H1 (cell line): ENCODE results near the gene GALNT17. TPM values are rescaled to one million over a fixed set of nuclear protein-coding genes. Genes with fewer than 3 reads are reported as not detected.

ENCODE experiments used
- CTCF ChIA-PET: fragments of 300-600 bp; sonication (Branson Sonifier 250); formaldehyde crosslinking; loops from one replicate; lab custom pipeline; 2021; ENCODE audit not compliant: partially characterized antibody; lab: Charles Lee
- POLR2A ChIA-PET: fragments of 300-600 bp; sonication (Branson Sonifier 250); formaldehyde crosslinking; loops from one replicate; lab custom pipeline; 2021; ENCODE audit warnings: inconsistent platforms; ENCODE audit not compliant: partially characterized antibody; lab: Charles Lee
- DNase-seq, 2 experiments: peaks; one replicate each; pipeline versions ENCODE4 v3.0.0 to v3.0.0-alpha.2; 2010 to 2022; ENCODE audit warnings: low spot score in 2 of 2, low read depth in 1 of 2, mixed read lengths in 1 of 2
- FAIRE-seq: peaks from 2 replicates; lab custom pipeline; 2011; peaks lifted over from hg19 to GRCh38; lab: Jason Lieb, UNC
- H2AFZ ChIP-seq: 2 replicates; pipeline ENCODE4 v1.8.1; 2012; ENCODE audit warnings: low read length, inconsistent platforms
- H2AK5ac ChIP-seq: 2 replicates; pipeline ENCODE4 v1.6.1; 2013; ENCODE audit warnings: low read depth, low read length
- H2BK120ac ChIP-seq: replicated peaks from 2 replicates; pipeline ENCODE3; 2013; ENCODE audit warnings: low read depth, low read length, inconsistent platforms
- H2BK12ac ChIP-seq: 2 replicates; pipeline ENCODE4 v1.6.1; 2013; ENCODE audit warnings: low read depth, low read length
- H2BK15ac ChIP-seq: 2 replicates; pipeline ENCODE4 v1.6.1; 2013; ENCODE audit warnings: low read length
- H2BK20ac ChIP-seq: 2 replicates; pipeline ENCODE4 v1.6.1; 2013; ENCODE audit warnings: low read length
- H2BK5ac ChIP-seq: 2 replicates; pipeline ENCODE4 v1.6.1; 2013; ENCODE audit warnings: low read depth, low read length
- H3K14ac ChIP-seq: 2 replicates; pipeline ENCODE4 v1.6.1; 2013; ENCODE audit warnings: inconsistent platforms; ENCODE audit not compliant: insufficient read length
- H3K18ac ChIP-seq: 2 replicates; pipeline ENCODE4 v1.6.1; 2013; ENCODE audit warnings: low read length; ENCODE audit errors: extremely low read depth
- H3K23ac ChIP-seq: 2 replicates; pipeline ENCODE4 v1.6.1; 2013; ENCODE audit warnings: inconsistent platforms; ENCODE audit not compliant: insufficient read length
- H3K23me2 ChIP-seq: 2 replicates; pipeline ENCODE4 v1.6.1; 2013; ENCODE audit warnings: low read depth, low read length
- H3K27ac ChIP-seq: 2 replicates; pipeline ENCODE4 v1.6.1; 2011; ENCODE audit warnings: low read depth, low read length, inconsistent platforms
- H3K27me3 ChIP-seq, 4 experiments: replicated peaks in 1 of 4; 1 replicate in 1 of 4; 2 replicates in 3 of 4; pipeline versions ENCODE4 v1.6.1 to v1.8.1; 2011 to 2013; ENCODE audit warnings: low read length in 3 of 4, mild to moderate bottlenecking in 3 of 4, inconsistent platforms in 2 of 4, mixed read lengths in 2 of 4, moderate library complexity in 1 of 4; ENCODE audit not compliant: control insufficient read depth in 3 of 4, insufficient read depth in 3 of 4; ENCODE audit errors: extremely low read depth in 1 of 4
- H3K36me3 ChIP-seq, 4 experiments: 2 replicates each; pipeline versions ENCODE4 v1.6.1 to v1.8.1; 2011 to 2013; ENCODE audit warnings: mild to moderate bottlenecking in 4 of 4, low read length in 3 of 4, moderate library complexity in 2 of 4, control low read depth in 1 of 4, inconsistent platforms in 1 of 4; ENCODE audit not compliant: insufficient read depth in 4 of 4, control insufficient read depth in 2 of 4
- H3K4ac ChIP-seq: replicated peaks from 2 replicates; pipeline ENCODE3; 2013; ENCODE audit warnings: low read length, low read depth, mixed read lengths, inconsistent platforms; ENCODE audit not compliant: insufficient read length
- H3K4me1 ChIP-seq, 4 experiments: replicated peaks in 1 of 4; 1 replicate in 1 of 4; 2 replicates in 3 of 4; pipeline versions ENCODE4 v1.6.1 to v1.8.1; 2011 to 2013; ENCODE audit warnings: low read length in 3 of 4, inconsistent platforms in 2 of 4, mixed read lengths in 1 of 4; ENCODE audit not compliant: insufficient read depth in 4 of 4, control insufficient read depth in 3 of 4
- H3K4me2 ChIP-seq, 2 experiments: 2 replicates each; pipeline versions ENCODE4 v1.6.1 to v1.8.1; 2011 to 2013; ENCODE audit warnings: low read depth in 2 of 2, low read length in 2 of 2, control low read depth in 1 of 2, inconsistent platforms in 1 of 2, mild to moderate bottlenecking in 1 of 2; ENCODE audit not compliant: insufficient read depth in 1 of 2
- H3K4me3 ChIP-seq, 4 experiments: fragments of 200-600, 300-600 bp in 1 of 4; sonication (generic), shearing (Covaris generic), sonication (Bioruptor Twin) in 1 of 4; 2 replicates each; pipeline versions ENCODE4 v1.5.1 to v1.8.1; 2011 to 2016; ENCODE audit warnings: low read length in 4 of 4, low read depth in 3 of 4, control low read depth in 2 of 4, inconsistent platforms in 2 of 4, mild to moderate bottlenecking in 2 of 4, mixed read lengths in 1 of 4, moderate library complexity in 1 of 4; ENCODE audit not compliant: insufficient read depth in 2 of 4; ENCODE audit errors: extremely low read depth in 1 of 4
- H3K56ac ChIP-seq: replicated peaks from 2 replicates; pipeline ENCODE3; 2013; ENCODE audit warnings: low read depth, mild to moderate bottlenecking, mixed read lengths, low read length, inconsistent platforms; ENCODE audit not compliant: insufficient read length
- H3K79me1 ChIP-seq: 2 replicates; pipeline ENCODE4 v1.6.1; 2013; ENCODE audit warnings: low read depth, low read length, control low read depth
- H3K79me2 ChIP-seq, 2 experiments: 2 replicates each; pipeline versions ENCODE4 v1.6.1 to v1.8.1; 2012 to 2013; ENCODE audit warnings: low read length in 2 of 2, mild to moderate bottlenecking in 2 of 2, inconsistent platforms in 1 of 2; ENCODE audit not compliant: insufficient read depth in 2 of 2, control insufficient read depth in 1 of 2
- H3K9ac ChIP-seq, 4 experiments: replicated peaks in 1 of 4; 1 replicate in 1 of 4; 2 replicates in 3 of 4; pipeline versions ENCODE4 v1.6.1 to v1.8.1; 2011 to 2013; ENCODE audit warnings: low read depth in 3 of 4, low read length in 3 of 4, control low read depth in 2 of 4, mild to moderate bottlenecking in 2 of 4, moderate library complexity in 2 of 4, inconsistent platforms in 1 of 4; ENCODE audit errors: extremely low read depth in 1 of 4
- H3K9me3 ChIP-seq, 2 experiments: 2 replicates each; pipeline versions ENCODE4 v1.6.1 to v1.8.1; 2012 to 2013; ENCODE audit warnings: mild to moderate bottlenecking in 2 of 2, moderate library complexity in 2 of 2, control low read depth in 1 of 2, inconsistent platforms in 1 of 2, low read depth in 1 of 2, low read length in 1 of 2, mixed read lengths in 1 of 2; ENCODE audit not compliant: insufficient read depth in 2 of 2
- H4K20me1 ChIP-seq, 2 experiments: replicated peaks in 1 of 2; 2 replicates each; pipeline versions ENCODE3 to v1.8.1; 2011 to 2013; ENCODE audit warnings: inconsistent platforms in 2 of 2, low read length in 2 of 2, mild to moderate bottlenecking in 1 of 2; ENCODE audit not compliant: insufficient read depth in 2 of 2, control insufficient read depth in 1 of 2
- H4K5ac ChIP-seq: 2 replicates; pipeline ENCODE4 v1.6.1; 2013; ENCODE audit warnings: low read length, low read depth, mixed read lengths, inconsistent platforms; ENCODE audit not compliant: insufficient read length
- H4K8ac ChIP-seq: 2 replicates; pipeline ENCODE4 v1.8.0; 2013; ENCODE audit warnings: mild to moderate bottlenecking, moderate library complexity, low read length, inconsistent platforms; ENCODE audit not compliant: insufficient read depth; ENCODE audit errors: extremely low read depth
- H4K91ac ChIP-seq: replicated peaks from 2 replicates; pipeline ENCODE3; 2013; ENCODE audit warnings: low read length, mixed read lengths, inconsistent platforms; ENCODE audit not compliant: insufficient read length
- BACH1 ChIP-seq: IDR thresholded peaks from 2 replicates; pipeline ENCODE4 v1.6.1; 2012; ENCODE audit warnings: low read length, improper control_type of control experiment
- BCL11A ChIP-seq, 2 experiments: IDR thresholded peaks; one replicate each; pipeline ENCODE4 v1.6.1; 2011; ENCODE audit warnings: low read depth in 2 of 2, low read length in 2 of 2, mild to moderate bottlenecking in 2 of 2
- GABPA ChIP-seq: IDR thresholded peaks from 2 replicates; pipeline ENCODE4 v1.6.1; 2011; ENCODE audit warnings: mild to moderate bottlenecking, low read length, moderate library complexity, borderline replicate concordance; ENCODE audit not compliant: insufficient read depth
- HDAC2 ChIP-seq, 2 experiments: fragments of 300-600 bp in 1 of 2; sonication (generic) in 1 of 2; IDR thresholded peaks; 2 replicates each; pipeline ENCODE4 v1.6.1; 2011 to 2012; ENCODE audit warnings: low read depth in 2 of 2, low read length in 2 of 2, mild to moderate bottlenecking in 2 of 2, moderate library complexity in 2 of 2, borderline replicate concordance in 1 of 2, inconsistent platforms in 1 of 2
- HDAC6 ChIP-seq: IDR thresholded peaks from one replicate; pipeline ENCODE4 v1.7.1; 2012; ENCODE audit warnings: low read depth, mild to moderate bottlenecking, inconsistent platforms, low read length, moderate library complexity
- SIN3A ChIP-seq, 2 experiments: IDR thresholded peaks in 1 of 2; conservative IDR thresholded peaks in 1 of 2; 2 replicates each; pipeline ENCODE4 v1.6.1; 2011 to 2012; ENCODE audit warnings: low read length in 2 of 2, improper control_type of control experiment in 1 of 2, low read depth in 1 of 2, mild to moderate bottlenecking in 1 of 2
- SP1 ChIP-seq: IDR thresholded peaks from 2 replicates; pipeline ENCODE4 v1.6.1; 2011; ENCODE audit warnings: low read depth, low read length
- TBP ChIP-seq: IDR thresholded peaks from 2 replicates; pipeline ENCODE4 v1.6.1; 2011; ENCODE audit warnings: low read depth, low read length, improper control_type of control experiment
- TEAD4 ChIP-seq: IDR thresholded peaks from 2 replicates; pipeline ENCODE4 v1.6.1; 2012; ENCODE audit warnings: low read depth, low read length, inconsistent platforms, mixed read lengths
- WGBS, 2 experiments: shearing (Covaris generic) in 1 of 2; methylation state at CpG; one replicate each; pipeline versions ENCODE4 v1.1.6 to v1.1.7; 2013 to 2015; ENCODE audit warnings: low lambda C conversion rate in 2 of 2, mixed read lengths in 2 of 2, inconsistent platforms in 1 of 2, low coverage in 1 of 2, missing lambda C conversion rate in 1 of 2; ENCODE audit not compliant: insufficient replicate concordance in 2 of 2, insufficient coverage in 1 of 2, insufficient read length in 1 of 2; ENCODE audit errors: extremely low coverage in 1 of 2, missing lambda C conversion rate in 1 of 2; 5-methylcytosine and 5-hydroxymethylcytosine counted together
- polyA plus RNA-seq, 7 experiments: library from polyadenylated mRNA; depleted of rRNA in 3 of 7; stranded (reverse) in 5 of 7; unstranded in 2 of 7; fragments of >200 nt in 5 of 7; fragments of 200-250 nt in 2 of 7; gene quantifications; 1 replicate in 5 of 7; 2 replicates in 1 of 7; 4 replicates in 1 of 7; pipeline versions ENCODE4 v1.2.1 to v1.2.3, GENCODE V29; 2011 to 2013; ENCODE audit warnings: missing spikeins in 2 of 7, mixed read lengths in 2 of 7
- total RNA-seq: library from RNA; stranded (reverse); fragmentation: NEBNext Ultra II Directional; extraction: Animal tissue kit (Norgen Biotek cat#: 25700); gene quantifications from 2 replicates; pipeline ENCODE4 v1.2.1, GENCODE V29; 2021
- TF ChIP-seq, protein P1 (sequence below): IDR thresholded peaks from 2 replicates; pipeline ENCODE4 v1.6.1; 2011; ENCODE audit warnings: low read length, improper control_type of control experiment
- TF ChIP-seq, protein P2 (sequence below): IDR thresholded peaks from 2 replicates; pipeline ENCODE4 v1.6.1; 2012; ENCODE audit warnings: inconsistent platforms

The GALNT17 gene
- total and polyA plus RNA-seq, 2 of the 8 experiments (the other 6 are each of a cell fraction or from before 2014, with no cell fraction given): 37.7 to 47.0 TPM

DNA sequence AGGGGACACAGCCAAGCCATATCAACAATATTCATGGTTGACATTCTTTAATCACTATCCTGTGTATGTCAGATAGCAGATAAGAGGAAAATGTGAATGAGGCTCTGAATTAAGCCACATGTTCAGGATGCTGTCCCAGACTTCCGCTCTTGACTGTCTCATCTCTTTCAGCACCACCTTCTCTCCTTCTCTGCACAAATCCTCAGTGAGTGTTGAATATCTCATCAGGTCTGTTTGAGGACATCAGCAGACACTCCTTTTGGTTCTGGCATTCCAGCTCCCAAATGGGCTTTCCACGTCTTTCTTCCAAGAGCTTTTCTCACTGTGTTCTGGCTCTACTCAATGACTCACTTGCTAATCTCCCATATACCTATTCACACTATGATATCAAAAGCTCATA, 321.7 kb downstream of the GALNT17 start:
- no peak for FAIRE-seq
- H2BK5ac ChIP-seq: no peak overlapping the region
- no peak overlapping the region for H3K4me3 ChIP-seq
- H2BK12ac ChIP-seq: no peak overlapping the region
- H3K4ac ChIP-seq: no peak overlapping the region
- peaks cover 7 to 24% (median 18%) of the 10 kb centered on the region in 4 experiments for H3K4me1 ChIP-seq
- H3K56ac ChIP-seq: no peak overlapping the region
- no peaks in the 10 kb centered on the region for H3K9me3 ChIP-seq
- H3K14ac ChIP-seq: no peak overlapping the region
- no peaks in the 10 kb centered on the region for H3K79me1 ChIP-seq
- H3K36me3 ChIP-seq: 0 out of 8 replicates have a peak, but pooled peaks cover 0 to 3% (median 0%) of the 10 kb centered on the region in 4 experiments
- H3K4me2 ChIP-seq: no peak overlapping the region
- peaks cover 0 to 1% (median 0%) of the 10 kb centered on the region in 4 experiments; a peak in 1 of 7 replicates for H3K27me3 ChIP-seq
- no peak overlapping the region for H4K8ac ChIP-seq
- ChIA-PET POLR2A (interaction anchor here (1.4 to 5.3 kb wide), 2 partner anchors 10 to 13 kb away, joined by 3 to 41 read pairs; no protein-coding TSS in a partner anchor), CTCF (interaction anchor here (0.7 kb wide), 1 partner anchor 779 kb away, joined by 3 read pairs; no protein-coding TSS in a partner anchor)
- H2AFZ ChIP-seq: no peak overlapping the region
- no peak overlapping the region for H4K5ac ChIP-seq
- no peak for DNase-seq
- H3K23me2 ChIP-seq: no peaks in the 10 kb centered on the region
- no peak overlapping the region for H4K91ac ChIP-seq
- no peaks in the 10 kb centered on the region for H4K20me1 ChIP-seq
- no peak overlapping the region for H3K27ac ChIP-seq
- no peak overlapping the region for H3K9ac ChIP-seq
- H3K18ac ChIP-seq: no peak overlapping the region
- H2BK15ac ChIP-seq: no peak overlapping the region
- no peak overlapping the region for H2BK120ac ChIP-seq
- 0 out of 2 replicates have a peak overlapping the region, but pooled peaks have one; percentile 13 for H2BK20ac ChIP-seq
- H3K23ac ChIP-seq: no peak overlapping the region
- WGBS, 2 experiments: 93% methylated on average over 2 of the region's 2 CpGs; no CpG with 5 or more reads in 1 of the 2 experiments
- no peak overlapping the region for H2AK5ac ChIP-seq
- no peaks in the 10 kb centered on the region; a peak in 1 of 4 replicates for H3K79me2 ChIP-seq
- TF ChIP-seq SP1 (no peak), BACH1 (no peak), TBP (no peak), TEAD4 (no peak), SIN3A (conservative IDR thresholded peaks at IDR 0.05 in 1 of 2, IDR thresholded peaks at IDR 0.05 in 1 of 2; ENCODE audit: low read depth in 1 of 2, low read length in 2 of 2) (no peak), HDAC6 (no peak), HDAC2 (IDR thresholded peaks at IDR 0.05; ENCODE audit: borderline replicate concordance in 1 of 2, low read depth in 2 of 2, low read length in 2 of 2) (no peak), BCL11A (IDR thresholded peaks at IDR 0.05; ENCODE audit: low read depth in 2 of 2, low read length in 2 of 2) (no peak), GABPA (no peak)
- TF ChIP-seq, protein P1, sequence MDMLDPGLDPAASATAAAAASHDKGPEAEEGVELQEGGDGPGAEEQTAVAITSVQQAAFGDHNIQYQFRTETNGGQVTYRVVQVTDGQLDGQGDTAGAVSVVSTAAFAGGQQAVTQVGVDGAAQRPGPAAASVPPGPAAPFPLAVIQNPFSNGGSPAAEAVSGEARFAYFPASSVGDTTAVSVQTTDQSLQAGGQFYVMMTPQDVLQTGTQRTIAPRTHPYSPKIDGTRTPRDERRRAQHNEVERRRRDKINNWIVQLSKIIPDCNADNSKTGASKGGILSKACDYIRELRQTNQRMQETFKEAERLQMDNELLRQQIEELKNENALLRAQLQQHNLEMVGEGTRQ: no peak
- TF ChIP-seq, protein P2, sequence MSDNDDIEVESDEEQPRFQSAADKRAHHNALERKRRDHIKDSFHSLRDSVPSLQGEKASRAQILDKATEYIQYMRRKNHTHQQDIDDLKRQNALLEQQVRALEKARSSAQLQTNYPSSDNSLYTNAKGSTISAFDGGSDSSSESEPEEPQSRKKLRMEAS: no peak
